Fibroblast of peridontal ligament (primary cell): ENCODE results near the gene SEL1L.
"Not testable (repeated sequence)": the region's sequence is repeated elsewhere in the genome, so short reads cannot be mapped to it uniquely, and the experiment has no call there.

ENCODE experiments used
- DNase-seq: peaks from one replicate; pipeline ENCODE4 v3.0.0-alpha.2; 2010; ENCODE audit errors: extremely low read depth

Gene SEL1L

DNA sequence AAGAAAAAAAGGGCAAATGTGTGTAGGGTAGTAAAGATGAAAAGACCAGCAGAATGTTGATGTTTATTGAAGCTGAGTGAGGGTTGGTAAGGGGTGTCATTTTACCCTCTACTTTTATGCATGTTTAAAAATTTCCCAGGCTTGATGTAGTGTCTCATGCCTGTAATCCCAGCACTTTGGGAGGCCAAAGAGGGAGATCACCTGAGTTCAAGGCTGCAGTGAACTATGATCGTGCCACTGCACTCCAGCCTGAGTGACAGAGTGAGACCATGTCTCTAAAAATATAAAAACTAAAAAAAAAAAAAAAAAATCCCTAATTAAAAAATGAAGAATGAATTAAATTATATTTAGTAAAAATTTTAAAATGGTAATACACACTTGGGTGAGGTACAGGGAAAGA is 8.5 kb downstream of the SEL1L start:
- DNase-seq: no peak

DNA sequence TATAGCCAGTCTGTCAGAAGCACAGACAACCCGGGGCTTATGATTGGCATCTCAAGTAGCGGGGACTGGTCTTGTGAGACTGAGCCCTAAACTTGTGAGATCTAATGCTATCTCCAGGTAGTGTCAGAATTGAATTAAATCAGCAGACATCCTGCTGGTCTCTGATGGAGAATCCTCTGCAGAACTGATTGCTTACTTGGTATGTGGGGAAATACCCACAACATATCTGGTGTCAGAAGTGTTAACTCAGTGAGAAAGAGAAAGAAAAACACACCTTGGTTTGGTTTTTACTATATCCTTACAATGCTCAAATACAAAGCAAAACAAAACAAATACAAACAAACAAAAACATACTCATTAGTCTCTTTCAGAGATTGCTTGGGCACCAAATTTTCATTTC is 10.0 kb downstream of the SEL1L start:
- DNase-seq: no peak

DNA sequence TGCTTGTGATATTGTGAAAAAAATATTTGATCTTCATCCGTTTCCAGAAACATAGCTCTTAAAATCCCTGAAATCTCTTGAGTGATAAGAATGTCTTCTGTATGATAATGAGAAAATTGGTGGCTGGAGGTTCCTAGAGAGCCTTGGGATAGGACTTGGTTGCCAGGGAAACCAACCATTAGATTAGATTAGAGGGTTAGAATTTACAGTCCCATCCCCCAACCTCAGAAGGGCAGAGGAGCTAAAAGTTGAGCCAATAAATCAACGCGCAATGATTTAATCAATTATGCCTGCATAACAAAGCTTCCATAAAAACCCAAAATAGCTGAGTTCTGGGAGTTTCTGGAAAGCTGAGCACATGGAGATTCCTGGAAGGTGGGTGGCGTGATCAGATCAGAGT is 10.6 kb downstream of the SEL1L start:
- DNase-seq: no peak

DNA sequence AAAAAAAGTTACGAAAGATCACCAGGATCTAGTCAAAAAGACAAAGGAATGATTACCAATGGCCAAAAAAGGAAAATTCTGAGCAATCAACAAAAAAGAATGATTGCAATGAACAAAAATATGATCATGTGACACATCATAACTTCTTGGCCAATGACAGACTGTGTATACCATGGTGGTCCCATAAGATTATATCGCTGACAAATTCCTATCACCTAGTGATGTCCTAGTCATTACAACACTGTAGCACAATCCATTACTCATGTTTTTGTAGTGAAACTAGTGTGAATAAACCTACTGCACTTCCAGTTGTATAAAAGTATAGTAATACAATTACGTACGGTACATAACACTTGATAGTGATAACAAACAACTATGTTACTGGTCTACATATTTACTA is 12.3 kb downstream of the SEL1L start:
- DNase-seq: no peak

DNA sequence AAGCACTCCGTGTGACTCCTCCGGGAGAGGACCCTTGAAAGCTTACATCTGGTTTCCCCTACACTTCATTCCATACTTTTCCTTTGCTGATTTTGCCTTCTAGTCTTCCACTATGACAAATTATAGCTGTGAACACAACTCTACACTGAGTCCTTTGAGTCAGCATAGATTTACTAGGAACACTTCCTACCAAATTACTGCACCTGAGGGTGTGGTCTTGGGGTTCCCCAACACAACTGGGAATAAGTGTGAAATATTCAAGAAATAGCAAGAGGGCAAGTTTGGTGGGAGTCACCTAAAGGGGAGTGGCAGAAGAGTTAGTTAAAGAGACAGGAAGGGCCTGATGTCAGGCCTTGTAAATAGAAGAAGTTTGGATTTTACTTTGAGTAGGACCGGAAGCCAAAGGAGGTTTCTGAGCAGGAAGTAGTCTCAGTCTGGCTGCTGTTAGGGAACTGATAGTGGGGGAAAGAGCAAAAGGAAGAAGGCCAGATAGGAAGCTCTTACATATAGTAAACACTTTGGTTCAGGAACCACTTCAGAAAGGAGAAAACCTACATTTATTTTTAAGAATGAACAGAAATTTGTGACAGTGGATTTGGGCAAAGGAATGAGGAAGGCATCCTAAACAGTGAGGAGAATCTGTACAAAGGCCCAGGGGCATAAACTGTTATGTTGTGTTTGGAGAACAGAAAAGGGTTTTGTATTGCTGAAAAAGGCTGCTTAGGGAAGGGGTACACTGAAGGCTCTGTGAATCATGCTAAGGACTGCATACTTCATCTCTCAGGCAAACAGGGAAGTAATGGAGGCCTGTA is 14.2 kb downstream of the SEL1L start:
- DNase-seq: no peak

DNA sequence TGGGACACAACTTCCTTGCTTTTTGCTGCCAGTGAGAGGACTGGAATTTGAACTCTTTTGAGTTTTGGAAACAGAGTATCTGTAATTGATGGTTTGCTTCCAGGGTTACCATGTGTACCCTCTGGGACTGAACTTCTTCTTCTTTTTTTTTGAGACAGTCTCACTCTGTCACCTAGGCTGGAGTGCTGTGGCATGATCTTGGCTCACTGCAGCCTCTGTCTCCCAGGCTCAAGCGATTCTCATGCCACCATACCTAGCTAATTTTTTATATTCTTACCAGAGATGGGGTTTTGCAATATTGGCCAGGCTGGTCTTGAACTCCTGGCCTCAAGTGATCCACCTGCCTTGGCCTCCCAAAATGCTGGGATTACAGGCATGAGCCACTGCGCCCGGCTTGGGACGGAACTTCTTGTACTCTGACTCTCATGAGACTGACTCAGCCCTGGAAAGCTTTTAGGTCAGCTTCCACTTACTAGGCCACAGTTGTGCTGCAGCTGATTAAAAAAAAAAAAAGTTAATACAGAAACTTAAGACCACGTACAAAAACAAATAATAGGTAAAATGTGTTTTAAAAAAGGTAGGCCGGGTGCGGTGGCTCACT is 15.8 kb downstream of the SEL1L start:
- peak; percentile 57 for DNase-seq

DNA sequence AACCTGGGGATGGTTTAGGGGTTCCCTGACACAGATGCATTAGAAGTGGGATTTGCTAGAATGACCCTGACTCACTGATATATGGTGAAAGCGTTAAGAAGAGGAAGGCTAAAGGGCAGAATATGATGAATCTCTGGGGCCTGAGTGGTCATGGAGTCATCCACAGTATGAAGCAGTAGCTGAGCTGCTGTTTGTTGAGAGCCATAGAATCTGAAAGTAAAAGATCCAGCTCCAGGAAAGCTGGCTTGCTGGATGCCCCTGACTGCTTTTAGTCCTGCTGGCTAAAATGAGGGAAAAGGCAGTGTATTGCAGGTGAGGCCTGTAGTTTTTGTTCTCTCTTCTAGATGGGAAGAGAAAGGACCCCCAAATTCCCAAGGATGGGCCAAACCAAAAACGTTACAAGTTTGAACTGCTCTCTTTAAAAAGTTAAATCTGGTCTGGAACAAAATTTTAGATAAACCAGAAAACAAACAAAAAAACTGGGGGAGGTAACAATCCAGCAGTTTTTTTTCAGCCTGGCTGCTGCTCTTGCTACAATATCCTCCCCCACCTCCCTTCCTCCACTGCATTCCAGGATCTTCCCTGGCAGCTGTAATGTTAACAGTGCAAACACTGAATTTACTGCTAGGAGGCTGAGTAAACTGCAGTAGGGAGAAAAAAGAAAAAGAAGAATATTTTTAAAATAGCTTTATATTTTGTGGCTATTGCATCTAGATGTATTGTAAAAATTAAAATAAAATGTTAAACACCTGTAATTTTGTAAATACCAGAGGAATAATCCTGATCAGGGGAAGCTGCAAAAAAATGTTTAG is 16.5 kb downstream of the SEL1L start:
- peak; percentile 68 for DNase-seq

DNA sequence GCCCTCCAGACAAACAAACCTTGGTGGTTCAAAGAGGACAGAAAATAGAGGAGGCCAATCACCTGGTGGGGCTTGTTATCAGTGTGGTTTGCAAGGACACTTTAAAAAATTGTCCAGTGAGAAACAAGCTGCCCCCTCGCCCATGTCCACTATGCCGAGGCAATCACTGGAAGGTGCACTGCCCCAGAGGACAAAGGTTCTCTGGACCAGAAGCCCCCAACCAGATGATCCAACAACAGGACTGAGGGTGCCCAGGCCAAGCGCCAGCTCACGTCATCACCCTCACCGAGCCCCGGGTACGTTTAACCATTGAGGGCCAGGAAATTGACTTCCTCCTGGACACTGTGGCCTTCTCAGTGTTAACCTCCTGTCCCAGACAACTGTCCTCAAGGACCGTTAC is 17.7 kb downstream of the SEL1L start:
- DNase-seq: not testable (repeated sequence)

DNA sequence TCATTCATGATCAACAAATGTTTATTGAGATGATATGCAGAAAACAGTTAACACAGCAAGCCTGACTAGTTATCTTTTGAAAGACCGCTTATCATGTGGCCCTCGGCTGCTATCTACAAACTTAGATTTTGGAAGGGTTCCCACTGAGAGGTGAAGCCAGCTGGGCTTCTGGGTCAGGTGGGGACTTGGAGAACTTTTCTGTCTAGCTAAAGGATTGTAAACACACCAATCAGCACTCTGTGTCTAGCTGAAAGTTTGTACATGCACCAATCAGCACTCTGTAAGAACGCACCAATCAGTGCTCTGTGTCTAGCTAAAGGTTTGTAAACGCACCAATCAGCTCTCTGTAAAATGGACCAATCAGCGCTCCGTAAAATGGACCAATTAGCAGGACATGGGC is 20.8 kb downstream of the SEL1L start:
- not testable (repeated sequence) for DNase-seq

DNA sequence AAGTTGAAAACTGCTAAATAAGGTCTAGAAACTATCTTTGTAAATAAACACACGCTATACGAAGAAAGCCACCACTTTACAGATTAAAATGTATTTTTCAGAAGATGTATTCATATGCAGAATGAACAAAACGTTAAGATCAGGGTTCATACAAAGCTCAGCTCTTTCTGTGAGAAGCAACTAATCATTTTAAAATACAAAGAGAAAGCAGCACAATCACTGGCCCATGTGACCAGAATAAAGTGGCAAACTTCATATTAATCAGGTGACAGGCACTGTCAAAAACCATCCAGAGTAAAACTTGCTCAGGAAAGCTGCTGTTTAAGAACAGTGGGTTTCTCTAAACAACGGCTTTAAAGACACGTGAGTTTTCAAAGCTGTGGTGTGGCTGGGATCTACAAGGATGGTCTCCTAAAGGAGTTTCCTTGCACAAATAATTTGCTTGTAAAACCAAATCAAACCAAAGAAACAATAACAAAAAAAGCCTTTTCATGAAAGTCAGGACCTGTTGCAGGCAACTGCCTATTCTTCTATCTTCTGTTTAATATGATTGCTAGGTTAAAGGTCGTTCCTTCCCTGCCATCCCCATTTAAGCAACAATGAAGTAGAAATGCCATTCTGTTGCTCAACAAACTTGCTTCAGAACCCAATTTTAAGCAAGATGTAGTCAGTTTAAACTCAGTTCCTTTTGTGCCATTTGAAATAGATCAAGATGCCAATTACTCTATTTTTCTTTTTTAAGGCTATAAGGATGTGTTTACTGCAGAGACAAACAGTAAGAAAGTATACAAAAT is 22.3 kb downstream of the SEL1L start:
- peak; percentile 40 for DNase-seq

DNA sequence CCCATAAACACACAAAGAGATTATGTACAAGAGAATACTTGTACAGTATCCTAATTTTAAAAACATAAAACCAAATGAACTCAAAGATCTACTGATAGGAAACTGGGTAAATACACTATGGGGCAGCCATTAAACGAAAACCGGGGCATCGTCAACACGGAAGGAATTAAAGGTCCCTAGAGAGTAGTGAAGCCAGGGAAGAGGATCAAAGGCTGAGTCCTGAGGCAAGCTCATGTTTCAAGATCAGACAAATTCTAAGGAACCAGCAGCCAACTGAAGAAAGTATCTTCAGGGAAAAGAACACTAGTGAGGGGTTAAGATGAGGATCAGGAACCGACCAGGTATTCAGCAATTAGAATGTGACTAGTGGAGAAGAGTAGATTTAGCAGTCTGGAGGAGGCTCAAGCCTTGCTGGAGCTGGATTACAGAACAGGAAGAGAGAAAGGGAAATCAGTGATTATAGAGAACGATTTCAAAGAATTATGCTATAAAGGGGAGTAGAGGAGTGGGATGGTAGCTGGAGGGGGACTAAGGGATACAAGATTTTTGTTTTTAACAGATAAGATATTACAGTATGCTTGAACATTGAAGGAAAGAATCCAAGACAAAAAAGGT is 23.7 kb downstream of the SEL1L start:
- DNase-seq: peak; percentile 18

DNA sequence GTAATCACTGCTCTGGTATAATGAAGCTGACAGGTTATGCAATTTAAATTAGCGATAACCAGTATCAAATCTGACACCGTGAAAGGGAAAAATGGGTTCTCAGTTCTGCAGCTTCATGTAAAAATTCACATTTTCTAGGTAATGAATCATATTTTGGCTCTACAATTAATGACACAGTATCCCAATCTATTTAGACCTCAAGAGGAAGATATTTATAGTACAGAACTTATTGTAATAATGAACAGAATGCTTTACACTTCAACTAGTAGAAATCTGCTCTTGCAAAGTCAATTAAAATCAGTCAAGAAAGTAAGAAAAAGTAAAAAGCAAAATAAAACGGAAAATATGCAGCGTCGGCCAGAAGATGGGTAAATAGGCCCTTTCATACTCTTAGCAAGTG is 24.3 kb downstream of the SEL1L start:
- no peak for DNase-seq

DNA sequence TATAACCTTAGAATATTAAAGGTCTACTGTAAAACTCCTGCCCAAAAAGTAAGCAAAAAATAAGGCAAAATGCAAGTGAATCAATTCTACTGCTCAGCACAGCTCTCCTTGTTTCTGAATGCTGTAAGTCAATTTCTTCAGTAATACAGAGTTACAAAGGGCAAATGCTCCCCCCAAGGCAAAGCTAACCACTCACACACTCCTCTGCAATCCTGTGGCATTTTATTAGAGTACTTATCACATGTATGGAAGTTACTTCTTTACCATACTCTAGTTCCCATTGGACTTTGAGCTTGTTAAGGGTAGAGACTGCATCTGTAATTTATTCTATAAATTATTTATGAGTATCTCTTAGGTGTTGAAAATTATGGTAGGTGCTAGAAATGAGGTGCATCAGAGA is 27.2 kb downstream of the SEL1L start:
- DNase-seq: no peak

DNA sequence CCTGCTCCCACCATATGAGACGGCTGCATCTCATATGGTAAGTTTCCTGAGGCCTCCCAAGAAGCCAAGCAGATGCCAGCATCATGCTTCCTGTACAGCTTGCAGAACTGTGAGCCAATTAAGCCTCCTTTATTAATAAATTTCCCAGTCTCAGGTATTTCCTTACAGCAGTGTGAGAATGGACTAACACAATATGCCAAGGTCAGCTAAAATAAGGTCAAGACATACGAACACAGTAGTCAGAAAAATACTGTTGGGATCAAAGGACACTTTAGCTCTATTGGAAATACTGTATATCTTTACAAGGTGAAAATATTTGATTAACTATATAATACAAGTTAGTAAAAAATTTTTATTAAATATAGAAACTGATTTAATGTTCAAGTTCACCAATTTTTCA is 28.8 kb downstream of the SEL1L start:
- DNase-seq: no peak

DNA sequence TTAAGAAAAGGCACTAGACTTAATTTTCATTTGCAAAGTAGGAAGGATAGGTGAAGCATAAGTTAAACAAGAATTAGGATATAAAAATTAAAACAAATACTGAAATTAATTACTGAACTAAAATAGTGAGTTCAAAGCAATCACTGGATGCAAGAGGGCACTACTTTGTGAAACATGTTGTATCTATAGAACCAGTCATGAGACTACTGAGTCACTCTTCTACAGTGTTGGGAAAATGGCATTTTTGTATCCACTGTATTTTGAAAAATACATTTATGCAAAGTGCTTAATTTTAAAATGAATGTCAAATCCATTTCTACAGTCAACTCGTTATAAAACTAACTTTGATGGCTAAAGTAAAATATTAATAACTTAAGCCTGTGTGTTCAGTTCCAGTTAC is 47.9 kb downstream of the SEL1L start:
- DNase-seq: no peak

DNA sequence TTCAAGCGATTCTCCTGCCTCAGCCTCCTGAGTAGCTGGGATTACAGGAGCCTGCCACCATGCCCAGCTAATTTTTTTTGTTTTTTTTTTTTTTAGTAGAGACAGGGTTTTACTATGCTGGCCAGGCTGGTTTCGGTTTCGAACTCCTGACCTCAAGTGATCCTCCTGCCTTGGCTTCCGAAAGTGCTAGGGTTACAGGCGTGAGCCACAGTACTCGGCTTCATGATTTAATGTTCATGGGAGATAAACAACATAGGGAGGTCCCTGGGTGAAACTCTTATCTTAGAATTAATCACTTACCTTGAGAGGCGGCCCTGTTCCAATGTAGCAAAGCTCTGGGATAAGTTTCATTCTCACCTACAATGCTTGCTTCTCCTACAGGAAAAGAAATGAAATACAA is 48.3 kb downstream of the SEL1L start:
- no peak for DNase-seq

DNA sequence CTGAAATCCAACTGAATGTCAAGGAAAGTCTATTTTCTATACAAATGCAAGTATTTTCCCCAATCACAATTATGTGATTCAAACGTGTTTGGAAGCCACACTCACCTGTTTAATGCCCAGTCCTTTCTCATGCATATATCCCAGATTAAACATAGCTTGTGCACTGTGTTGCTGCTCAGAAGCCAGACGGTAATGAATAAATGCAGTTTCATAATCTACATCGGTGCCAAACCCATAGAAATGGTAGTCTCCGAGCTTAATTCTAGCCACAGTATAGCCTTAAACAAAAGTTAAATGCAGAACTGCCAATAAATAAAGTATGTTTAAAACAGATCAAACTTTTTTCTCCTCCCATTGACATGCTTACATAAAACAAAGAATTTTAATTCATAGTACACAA is 49.5 kb downstream of the SEL1L start:
- DNase-seq: no peak

DNA sequence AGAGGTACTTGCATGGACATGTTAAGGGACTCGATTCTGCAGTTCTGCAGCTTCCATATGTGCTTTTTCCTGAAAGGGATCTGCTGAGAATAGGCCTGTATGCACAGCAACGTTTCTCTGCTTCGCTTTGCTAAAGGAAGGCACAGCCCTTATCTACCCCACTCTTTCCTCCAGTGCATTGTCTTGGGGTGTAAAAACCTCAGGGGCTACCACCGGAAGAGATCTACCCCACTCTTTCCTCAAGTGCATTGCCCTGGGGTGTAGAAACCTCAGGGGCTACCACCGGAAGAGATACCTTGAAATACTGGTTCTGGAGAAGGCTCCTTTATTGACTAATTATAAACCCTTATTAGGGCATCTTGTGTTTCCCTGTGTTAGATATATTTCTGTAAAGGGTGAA is 52.9 kb downstream of the SEL1L start:
- no peak for DNase-seq

DNA sequence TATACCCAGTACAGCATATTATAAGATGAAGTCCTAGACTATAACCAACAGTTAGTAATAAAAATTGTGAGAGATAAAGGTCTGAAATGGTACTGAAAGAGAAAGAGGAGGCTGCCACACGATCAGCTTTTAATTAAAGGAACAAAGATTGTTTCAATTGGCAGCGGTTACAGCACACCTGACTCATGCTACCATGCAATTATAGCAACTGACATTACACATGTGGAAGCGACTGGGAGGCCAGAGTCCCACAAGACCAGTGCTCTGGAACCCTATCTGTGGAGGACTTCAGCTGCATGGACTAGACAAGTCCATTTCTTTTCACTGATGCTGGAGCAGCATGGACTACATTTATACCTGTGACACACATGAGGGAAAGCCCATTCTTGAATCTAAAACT is 55.2 kb downstream of the SEL1L start:
- no peak for DNase-seq

DNA sequence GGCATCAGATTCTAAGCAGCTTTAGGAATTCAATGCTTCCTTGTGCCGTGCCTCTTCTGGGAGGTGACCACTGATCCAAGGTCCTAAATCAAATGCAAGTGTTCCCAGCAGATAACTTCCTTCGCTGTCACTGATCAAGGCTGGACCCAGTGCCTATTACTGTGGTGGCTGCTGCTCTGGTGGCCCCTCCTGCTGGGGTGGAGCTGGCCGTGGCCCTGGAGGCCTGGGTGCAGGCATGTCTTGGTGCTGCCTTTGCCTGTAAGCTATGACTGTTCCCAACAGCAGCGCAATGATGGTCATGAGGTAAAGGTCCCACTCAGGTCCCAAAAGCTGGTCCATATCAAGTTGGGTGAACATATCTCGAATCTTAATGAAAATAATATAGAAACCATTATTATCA is 56.8 kb downstream of the SEL1L start:
- no peak for DNase-seq

DNA sequence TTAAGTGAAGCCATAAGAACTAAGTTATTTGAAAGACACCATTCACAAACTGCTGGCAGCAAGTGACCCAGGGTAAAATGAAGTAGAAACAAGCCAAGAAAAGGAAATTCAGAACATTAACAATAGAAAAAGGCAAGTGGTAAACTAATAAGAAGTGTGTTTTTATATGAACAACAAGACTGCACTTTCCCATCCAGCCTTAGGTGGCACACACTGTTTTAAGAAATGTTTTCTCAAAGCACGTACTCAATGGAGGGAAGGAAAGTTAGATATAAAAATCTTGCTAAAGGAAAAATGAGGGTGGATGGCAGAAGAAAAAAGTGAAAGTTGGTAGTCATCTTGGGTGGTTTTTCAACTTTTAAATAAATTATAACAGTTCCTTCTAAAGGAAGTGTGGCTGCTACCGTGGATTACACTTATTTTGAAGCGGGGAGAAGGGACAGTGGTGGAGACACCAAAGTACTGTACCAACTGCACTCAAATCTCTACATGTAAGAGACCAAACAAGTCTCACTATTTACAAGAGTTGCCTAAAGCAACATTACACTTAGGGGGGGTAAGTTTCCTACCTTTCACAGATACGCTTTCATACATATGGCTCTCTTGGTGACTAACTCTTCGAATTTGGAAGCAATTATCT is 58.8 kb downstream of the SEL1L start:
- DNase-seq: no peak
